Kidney glomerular epithelial cell (primary cell): ENCODE data around the gene CD300LG.
"Not testable (repeated sequence)": the region's sequence is repeated elsewhere in the genome, so short reads cannot be mapped to it uniquely, and the experiment has no call there.

ENCODE experiments used
- DNase-seq: peaks from one replicate; lab custom pipeline; 2025; lab: John Stamatoyannopoulos, UW

The CD300LG gene, protein sequence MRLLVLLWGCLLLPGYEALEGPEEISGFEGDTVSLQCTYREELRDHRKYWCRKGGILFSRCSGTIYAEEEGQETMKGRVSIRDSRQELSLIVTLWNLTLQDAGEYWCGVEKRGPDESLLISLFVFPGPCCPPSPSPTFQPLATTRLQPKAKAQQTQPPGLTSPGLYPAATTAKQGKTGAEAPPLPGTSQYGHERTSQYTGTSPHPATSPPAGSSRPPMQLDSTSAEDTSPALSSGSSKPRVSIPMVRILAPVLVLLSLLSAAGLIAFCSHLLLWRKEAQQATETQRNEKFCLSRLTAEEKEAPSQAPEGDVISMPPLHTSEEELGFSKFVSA

DNA sequence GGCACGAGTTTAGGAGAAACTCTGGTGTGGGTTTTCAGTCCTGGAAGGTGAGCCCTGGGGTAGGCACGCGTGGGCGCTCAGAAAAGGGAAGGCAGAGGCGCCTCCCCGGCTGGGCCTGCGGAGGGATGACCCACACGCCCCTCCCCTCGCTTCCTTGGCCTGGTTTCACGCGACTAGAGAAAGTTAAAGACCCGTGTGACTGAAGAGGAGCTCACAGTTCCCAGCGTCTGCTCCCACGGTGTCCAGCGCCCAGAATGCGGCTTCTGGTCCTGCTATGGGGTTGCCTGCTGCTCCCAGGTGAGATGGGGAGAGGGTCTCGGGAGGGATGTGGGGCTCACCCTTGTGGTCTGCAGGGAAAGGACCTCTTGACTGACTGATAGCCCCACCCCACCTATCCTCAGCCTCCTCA lies at the start of gene CD300LG:
CD300LG (plus strand) TSS at position 214 of the 409 bp plus-strand sequence; CDS start at position 255, 41 bp downstream.
- DNase-seq = no peak

GRCh38 chr17:43798024-43798423 lies 49.0 kb upstream of the CD300LG start:
- DNase-seq = not testable (repeated sequence)

- DNase-seq = no peak
Observed at GRCh38 chr17:43799047-43799446, 47.9 kb upstream of the CD300LG start.

GRCh38 chr17:43800736-43801135 lies 46.2 kb upstream of the CD300LG start:
- no peak for DNase-seq

GRCh38 chr17:43801844-43802243 lies 45.1 kb upstream of the CD300LG start:
- no peak for DNase-seq

- DNase-seq = no peak
Observed at GRCh38 chr17:43803758-43804157, 43.2 kb upstream of the CD300LG start.

GRCh38 chr17:43805117-43805516 lies 41.9 kb upstream of the CD300LG start:
- no peak for DNase-seq

DNA sequence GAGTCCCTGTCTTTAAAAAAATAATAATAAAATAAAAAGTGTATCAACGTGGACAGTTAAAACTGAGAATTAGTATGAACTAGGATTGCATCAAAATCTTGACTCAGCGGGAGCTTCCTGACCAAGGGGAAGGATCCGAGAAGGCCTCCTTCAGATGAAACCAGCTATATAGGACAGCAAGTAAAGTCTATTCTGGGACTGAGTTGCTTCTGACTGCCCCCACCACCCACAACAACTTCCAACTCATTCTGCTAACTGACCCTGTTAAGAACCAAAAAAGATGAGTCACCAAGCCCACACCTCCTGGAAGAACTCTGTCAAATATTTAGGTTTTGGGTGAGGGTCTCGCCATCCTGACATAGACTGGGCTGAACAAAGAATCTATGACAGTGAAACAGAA lies 38.9 kb upstream of the CD300LG start:
- no peak for DNase-seq

GRCh38 chr17:43809121-43809520 lies 37.9 kb upstream of the CD300LG start:
- DNase-seq = no peak

DNA sequence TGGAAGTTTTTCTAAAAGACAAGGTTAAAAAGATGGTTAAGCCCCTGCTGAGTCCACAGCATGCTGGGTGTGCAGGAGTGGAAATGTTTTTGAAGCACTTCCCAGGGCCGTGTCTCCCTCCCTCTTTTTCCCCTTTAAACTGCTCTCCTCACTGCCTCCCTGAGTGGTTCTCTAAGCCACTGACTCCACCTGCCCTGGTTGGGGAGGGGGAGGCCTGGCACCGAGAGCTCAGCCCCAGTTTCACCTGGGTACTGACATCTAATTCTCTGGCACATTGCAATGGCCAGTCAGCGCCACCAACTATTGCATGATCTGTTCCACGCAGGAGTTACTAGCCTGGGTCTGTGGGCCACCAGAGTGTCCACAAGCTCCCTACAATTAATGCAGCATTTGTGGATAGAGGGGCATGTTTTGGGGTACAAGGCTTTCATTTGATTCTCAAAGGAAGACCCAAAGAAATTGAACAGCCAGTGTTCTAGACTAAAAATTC lies 36.7 kb upstream of the CD300LG start:
- DNase-seq = no peak

DNA sequence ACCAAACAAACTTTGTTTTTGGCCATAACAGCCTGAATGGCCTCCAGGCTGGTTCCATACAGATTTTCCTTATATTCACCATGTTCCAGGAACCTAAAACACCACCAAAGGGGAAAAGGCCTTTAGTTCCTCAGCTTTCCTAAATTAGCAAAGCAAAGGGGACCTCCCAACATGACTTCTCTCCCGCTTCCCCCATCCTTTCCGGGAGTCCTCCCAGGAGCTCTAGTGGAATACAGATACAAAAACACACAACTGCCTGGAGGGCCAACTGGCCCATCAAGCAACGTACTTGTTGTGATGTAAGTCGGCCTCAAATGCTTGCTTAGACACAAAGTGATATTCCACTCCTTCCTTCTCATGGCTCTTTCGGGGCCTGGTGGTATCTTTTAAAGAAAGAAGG lies 36.2 kb upstream of the CD300LG start:
- DNase-seq = no peak

DNA sequence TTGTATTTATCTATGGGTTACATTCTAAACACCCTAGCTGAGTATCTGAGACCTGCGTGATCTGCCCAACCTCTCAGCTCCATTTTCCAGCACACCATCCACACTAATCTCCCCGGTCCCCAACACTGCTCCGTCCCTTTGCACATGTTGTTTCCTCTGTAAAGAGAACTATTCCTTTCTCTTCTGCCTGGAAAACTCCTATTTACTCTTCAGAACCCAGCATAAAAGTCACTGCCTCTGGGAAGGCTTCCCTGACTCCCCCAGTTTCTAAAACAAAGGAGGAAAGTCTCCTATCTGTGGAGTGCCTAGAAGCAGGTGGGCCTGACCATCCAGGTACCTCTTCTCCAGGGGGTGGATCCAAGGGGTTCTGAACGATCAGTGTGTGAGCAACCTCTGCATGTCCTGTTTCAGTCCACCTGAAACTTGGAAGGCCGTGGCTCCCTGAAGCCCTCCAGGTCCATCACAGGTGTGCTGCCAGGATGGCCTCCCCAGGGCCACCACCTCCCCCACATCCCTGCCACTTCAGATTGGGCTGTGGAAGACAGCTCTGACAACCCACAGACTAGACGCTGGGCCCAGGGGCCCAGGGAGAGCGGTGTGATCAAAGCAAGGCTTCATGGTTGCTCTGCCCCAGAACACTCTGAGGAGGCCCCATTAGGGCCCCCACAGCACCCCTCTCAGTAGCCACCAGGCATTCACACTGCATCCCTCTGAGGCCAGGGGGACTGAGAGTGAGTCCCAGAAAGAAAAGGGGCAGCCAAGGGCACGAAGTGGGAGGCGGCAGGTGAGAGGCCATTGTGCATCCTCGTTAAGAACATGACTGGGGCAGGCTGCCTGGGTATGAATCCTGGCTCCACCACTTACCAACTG lies 34.3 kb upstream of the CD300LG start:
- no peak for DNase-seq

GRCh38 chr17:43813386-43813785 lies 33.6 kb upstream of the CD300LG start:
- DNase-seq = peak; percentile 29

DNA sequence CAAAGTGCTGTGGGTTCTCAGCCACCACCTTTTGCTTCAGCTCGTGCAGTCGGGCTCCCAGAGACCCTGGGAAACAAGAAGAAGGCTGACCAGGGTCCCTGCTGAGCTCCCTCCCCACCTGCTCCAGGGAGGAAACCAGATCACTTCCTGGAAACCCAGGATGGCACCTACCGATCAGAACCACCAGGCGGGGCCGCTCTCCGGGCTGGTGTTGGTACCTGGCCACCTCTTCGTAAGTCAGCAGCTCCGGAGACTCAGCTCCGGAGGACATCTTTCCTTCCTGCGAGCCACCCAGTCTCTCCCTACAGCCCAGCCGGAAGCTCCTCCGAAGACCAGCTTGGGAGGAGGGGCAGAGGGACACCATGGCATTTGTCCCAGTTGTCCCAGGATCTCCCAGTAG lies 33.0 kb upstream of the CD300LG start:
- no peak for DNase-seq

DNA sequence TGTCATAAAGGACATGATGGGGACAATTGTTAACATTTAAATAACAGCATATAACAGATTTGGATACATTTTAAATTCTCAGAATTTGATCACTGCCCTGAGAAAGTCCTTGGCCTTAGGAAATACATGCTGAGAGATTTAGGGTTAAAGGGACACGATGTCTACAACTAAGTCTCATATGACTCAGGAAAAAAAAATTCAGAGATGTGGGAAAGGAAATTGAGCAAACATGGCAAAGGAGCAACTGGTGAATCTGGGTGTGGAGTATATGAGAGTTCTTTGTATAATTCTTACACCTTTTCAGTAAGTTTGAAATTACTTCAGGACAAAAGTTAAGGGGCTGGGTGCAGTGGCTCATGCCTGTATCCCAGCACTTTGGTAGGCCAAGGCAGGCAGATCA lies 32.3 kb upstream of the CD300LG start:
- peak; percentile 39 for DNase-seq

GRCh38 chr17:43816336-43817320 lies 30.3 kb upstream of the CD300LG start:
- no peak for DNase-seq

DNA sequence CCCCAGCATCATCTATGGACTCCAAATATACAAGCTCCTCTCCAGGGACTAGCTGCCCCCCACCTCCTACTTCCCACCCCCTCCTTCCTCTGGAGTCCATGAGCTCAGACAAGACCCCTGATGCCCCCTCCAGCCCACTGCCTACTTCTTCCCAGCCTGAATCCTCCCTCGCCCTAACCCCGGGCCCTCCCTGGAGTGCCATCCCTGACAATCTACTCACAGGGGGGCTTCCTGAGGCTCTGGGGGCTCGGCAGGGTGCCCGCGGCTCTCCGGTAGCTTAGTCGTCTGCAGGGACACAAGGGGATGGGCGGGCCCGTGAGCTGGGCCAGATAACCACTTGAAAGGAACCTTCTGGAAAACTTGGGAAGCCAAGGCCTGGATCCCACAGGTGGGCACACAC lies 29.1 kb upstream of the CD300LG start:
- no peak for DNase-seq

GRCh38 chr17:43818966-43819365 lies 28.0 kb upstream of the CD300LG start:
- DNase-seq = no peak

GRCh38 chr17:43820759-43821158 lies 26.2 kb upstream of the CD300LG start:
- DNase-seq = no peak

GRCh38 chr17:43822570-43823190 lies 24.3 kb upstream of the CD300LG start:
- DNase-seq = no peak

GRCh38 chr17:43823350-43824084 lies 23.5 kb upstream of the CD300LG start:
- no peak for DNase-seq
